ENCODE results near the gene PBX3.

The PBX3 gene

DNA sequence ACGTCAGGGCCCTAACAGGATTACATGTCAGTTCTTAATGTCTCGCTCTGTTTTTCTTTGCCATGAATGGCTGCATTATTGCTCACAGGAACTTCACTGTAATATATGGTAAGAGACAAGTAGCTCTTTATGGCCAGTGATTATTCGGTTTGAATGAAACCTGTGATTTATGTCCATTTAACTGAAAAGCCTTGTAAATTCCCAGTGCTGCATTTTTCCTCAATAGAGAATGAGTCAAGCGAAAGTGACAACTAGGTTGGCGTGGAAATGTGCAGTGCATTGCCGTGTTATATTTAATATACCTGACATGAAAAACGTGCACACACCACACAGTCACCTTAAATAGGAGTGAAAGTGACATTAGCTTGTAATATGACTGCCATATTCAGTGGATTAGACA lies 163.1 kb downstream of the PBX3 start:
- DNase-seq, result no peak

DNA sequence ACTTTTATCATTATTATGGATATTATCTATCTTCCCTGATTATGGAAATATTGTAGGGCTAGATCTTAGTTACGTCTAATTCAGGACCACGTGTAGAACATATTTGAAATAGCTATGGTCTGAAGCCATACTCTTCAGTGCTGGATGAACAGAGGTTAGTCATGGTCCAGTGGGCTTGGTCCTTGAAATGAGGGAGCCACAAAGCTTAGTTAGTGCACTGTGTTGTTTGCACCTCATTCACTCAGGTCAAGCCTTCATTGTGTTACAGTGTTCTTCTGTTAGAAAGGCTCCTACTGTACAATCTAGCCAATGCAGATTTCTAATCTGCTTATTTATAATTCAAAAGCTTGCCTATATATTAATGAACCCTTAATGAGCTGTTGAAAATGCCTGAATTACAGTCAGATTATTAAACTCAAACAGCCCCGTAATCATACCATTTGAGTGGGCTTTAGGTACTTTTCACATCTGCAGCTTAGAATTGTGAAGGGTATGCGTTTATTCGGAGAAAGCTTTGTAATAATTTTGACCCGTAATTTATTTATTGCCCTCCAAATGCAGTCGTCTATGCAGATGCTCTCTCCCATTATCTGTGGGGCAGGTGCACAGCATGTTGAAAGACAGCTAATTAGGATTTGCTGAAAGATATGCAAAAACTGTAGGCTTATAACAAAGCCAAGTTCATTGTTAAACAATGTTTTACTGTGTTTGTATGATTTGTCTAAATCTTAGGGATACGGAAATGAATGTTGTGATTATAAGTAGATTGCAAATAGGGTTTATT lies 164.9 kb downstream of the PBX3 start:
- no peak for DNase-seq

DNA sequence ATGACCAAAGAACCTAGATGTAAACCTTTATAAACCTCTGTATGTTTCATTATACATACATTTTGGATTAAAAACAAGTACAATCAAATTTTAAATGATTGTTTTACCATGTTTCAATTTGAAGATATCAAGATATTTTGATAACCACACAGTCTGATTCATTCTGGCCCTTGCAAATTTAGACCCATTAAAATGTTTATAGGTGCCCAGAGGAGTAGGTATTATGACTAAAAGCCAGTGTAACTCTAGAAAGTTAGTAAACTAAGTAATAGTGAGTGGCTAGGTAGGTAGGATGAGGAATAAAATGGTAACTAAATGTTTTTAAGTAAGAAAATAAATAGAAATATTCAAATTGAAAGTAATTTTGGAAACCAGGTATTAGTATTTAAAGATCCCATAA lies 165.5 kb downstream of the PBX3 start:
- no peak for DNase-seq

- DNase-seq, result no peak
Observed at GRCh38 chr9:125913551-125913950, 166.4 kb downstream of the PBX3 start.

GRCh38 chr9:125914411-125914810 lies 167.2 kb downstream of the PBX3 start:
- no peak for DNase-seq

DNA sequence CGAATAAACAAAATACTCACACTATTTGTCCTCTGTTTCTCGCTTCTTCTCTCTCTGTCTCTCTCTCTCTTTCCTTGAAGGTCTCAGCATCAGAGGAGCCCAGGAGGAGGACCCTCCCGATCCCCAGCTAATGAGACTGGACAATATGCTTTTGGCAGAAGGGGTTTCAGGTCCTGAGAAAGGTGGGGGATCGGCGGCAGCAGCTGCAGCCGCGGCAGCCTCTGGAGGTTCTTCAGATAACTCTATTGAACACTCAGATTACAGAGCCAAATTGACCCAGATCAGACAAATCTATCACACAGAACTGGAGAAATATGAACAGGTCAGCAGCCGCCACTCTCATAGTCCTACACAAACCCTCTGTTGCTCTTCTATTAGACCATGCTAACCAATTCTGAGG lies 168.4 kb downstream of the PBX3 start:
- no peak for DNase-seq

DNA sequence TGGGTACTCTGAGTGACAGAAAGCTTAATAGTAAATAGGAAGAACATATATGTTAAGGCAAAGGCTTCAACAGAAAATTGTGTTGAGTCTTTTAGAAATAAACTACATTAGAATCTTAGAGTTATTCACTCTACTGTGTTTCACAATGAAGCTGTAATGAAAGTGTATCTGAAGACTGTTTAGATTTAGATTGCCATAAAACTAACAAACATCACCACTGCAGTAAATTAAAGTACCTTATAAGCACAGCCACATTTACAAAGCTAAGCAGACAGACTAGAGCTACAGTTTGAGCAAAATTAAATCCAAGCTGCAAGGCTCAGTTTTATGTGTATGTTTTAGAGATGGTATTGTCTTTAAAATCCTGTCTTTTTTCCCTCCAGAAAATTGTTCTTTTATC lies 172.4 kb downstream of the PBX3 start:
- DNase-seq, result no peak

- no peak for DNase-seq
Observed at GRCh38 chr9:125920402-125920801, 173.2 kb downstream of the PBX3 start.

DNA sequence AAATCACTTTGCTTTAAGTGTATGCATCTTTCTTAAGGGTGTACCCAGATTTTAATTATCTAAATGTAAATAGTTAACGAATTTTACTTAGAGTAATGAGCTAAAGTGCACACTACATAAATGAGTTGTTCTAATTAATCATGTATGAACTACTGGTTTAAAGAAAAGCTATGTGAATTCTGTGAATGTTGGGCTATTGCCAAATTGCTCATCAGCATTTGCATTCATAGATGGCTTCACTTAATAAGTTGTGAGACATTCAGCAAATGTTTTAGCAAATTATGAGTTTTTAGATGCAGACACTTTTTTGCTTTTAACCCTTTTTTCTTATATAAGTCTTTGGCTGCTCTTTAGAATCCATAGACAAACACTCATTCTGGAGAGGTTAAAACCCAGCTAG lies 175.7 kb downstream of the PBX3 start:
- peak; percentile 34 for DNase-seq

GRCh38 chr9:125924351-125924750 lies 177.2 kb downstream of the PBX3 start:
- no peak for DNase-seq

DNA sequence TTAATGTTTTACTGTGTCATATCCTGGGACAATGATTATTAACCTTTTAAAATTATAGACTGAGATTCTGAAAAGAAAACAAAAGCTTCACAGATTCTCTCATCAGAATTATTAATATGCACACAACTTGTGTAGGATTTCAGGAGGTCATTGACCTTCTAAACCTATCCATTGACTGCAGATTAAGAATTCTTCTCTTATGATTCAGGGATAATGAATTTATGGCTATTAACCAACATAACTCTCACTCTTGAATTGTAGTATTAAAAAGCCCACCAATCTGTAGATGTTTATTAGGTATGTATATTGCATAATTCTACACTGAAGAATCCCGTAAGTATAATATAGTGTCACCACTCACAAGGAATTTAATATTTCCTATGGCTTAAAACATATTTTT lies 179.8 kb downstream of the PBX3 start:
- no peak for DNase-seq

- no peak for DNase-seq
Observed at GRCh38 chr9:125929846-125930245, 182.7 kb downstream of the PBX3 start.

DNA sequence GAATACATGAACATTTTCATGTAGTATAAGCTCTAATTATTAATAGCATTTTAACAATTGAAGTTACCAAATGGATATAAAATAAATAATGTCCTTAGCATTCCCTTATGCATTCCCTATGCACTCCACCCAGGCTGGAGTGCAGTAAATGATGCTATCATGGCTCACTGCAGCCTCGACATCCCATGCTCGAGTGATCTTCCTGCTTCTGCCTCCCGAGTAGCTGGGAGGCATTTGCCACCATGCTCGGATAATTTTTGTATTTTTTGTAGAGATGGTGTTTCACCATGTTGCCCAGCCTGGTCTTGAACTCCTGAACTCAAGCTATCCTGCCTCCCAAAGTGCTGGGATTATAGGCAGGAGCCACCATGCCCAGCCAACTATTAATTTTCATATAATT lies 184.0 kb downstream of the PBX3 start:
- DNase-seq, result no peak

DNA sequence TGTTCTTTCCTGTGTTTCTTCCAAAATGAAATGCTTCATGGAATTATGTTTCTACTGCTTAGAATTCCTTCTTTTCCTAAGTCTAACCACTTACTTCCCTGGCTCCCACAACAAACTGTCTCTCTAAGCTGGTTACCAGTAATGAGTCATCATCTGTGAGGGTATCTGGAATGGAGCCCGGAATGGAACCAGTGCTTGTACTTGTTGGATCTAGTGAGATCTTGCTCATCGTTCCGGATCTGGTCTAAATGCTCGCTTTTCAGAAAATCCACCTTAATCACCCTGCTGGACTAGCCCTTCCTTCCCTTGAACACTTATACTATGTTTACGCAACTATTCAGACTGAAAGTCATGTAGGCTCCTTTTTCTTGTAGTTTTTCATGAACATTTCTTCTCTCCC lies 184.8 kb downstream of the PBX3 start:
- peak; percentile 98 for DNase-seq

GRCh38 chr9:125932746-125933455 lies 185.7 kb downstream of the PBX3 start:
- no peak for DNase-seq

- peak; percentile 43 for DNase-seq
Observed at GRCh38 chr9:125942125-125942524, 195.0 kb downstream of the PBX3 start.

- no peak for DNase-seq
Observed at GRCh38 chr9:125943831-125944230, 196.7 kb downstream of the PBX3 start.

DNA sequence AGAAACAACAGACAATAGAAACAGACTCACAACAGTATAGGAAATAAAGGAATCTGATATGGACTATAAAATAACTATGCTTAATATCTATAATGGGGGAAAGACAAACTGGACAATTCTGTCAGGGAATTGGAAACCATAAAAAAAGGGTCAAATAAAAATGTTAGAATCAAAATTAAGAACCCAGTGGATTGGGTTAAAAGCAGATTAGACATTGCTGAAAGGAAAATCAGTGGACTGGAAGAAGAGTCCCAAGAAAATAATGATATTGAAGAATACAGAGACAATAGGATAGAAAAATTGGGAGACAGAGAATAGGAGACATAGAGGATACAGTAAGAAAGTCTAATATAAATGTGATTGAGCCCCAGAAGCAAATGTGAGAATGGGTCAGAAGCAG lies 199.2 kb downstream of the PBX3 start:
- no peak for DNase-seq

GRCh38 chr9:125948887-125949596 lies 201.9 kb downstream of the PBX3 start:
- DNase-seq, result no peak

DNA sequence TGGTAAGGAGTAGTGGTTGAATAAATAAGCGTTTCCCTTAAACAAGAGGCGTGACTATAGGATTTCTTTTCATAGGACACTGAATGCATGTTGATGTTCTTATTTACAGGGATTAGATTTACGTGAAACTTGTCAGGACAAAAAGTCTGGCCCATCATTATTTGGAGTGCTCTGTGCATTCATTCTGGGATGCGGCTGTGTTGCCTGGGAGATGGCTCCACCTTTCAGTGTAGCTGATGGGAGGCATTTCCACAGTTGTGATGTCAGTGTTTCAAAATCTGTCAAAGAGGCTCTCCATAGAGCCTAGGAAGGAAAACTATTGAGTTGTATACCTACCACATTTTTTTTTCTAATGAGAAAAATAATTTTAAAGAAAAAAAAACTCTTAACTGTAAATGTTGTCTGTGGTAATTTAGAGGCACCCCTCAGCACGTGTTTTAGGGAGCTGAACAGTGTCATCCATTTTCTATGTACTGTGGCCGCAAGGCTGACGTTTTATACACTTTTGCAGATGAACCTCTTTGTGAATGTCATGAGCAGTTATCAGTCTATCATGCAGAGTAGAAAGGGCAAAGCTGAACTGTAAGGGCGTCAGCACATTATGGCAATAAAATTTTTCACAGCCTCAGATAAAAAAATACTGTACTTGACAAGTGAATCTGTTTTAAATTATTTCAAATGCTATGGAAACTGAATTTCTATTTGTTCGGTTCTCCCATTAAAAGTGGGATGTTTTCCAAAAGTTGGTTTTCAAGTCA lies 202.7 kb downstream of the PBX3 start:
- DNase-seq, result no peak

- DNase-seq, result no peak
Observed at GRCh38 chr9:125950880-125951471, 203.8 kb downstream of the PBX3 start.

DNA sequence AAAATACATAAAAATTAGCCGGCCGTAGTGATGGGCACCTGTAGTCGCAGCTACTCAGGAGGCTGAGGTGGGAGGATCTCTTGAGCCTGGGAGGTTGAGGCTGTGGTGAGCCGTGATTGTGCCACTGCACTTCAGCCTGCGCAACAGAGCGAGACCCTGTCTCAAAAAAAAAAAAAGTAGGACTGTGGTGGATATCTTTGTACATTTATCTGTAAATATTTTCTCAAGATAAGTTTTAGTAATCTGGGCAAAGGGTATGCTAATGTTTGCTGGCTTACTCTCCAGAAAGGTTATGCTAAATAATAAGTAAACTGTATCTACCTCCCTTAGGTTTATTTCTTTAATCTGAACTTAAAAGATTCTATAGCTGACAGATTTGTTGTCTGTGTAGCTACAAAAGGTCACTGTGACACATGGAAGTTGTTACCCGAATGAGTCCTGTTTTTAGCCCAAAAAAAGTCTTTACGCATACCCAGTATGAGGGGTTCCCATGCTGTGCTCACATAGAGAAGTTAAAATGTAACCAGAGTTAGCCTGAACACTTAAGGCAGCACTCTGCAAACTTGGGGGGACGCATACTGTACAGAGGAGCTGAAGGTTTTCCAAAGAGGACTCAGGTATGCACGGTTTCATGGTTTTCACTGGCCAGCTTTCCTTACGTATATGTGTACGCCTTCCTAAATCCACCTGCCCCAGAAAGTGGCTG lies 206.3 kb downstream of the PBX3 start:
- DNase-seq, result no peak
